Kidney tubule cell (primary cell): ENCODE measurements around the gene ANKRD23.

ENCODE experiments used
- DNase-seq: peaks from one replicate; pipeline ENCODE4 v3.0.0-alpha.2; 2018; ENCODE audit warnings: low spot score

The ANKRD23 gene

DNA sequence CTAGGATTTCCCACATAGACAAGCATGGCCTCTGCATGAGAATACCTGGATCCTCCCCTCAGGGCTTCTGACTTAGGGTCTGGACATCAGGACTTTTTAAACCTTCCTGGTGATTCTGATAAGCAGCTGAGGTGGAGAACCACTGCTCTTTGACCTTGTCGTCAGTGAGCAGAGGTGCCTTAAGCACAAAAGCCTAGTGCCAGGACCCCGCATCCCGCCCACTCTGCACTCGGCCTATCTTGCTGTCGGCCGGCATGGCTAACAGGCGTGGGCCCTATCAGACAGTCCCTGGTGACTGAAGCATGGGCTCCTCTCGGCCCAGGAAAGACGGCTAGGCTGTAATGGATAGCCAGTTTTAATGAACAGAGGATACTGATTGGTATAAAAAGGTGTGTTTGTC lies 6.2 kb downstream of the ANKRD23 start:
- no peak for DNase-seq

DNA sequence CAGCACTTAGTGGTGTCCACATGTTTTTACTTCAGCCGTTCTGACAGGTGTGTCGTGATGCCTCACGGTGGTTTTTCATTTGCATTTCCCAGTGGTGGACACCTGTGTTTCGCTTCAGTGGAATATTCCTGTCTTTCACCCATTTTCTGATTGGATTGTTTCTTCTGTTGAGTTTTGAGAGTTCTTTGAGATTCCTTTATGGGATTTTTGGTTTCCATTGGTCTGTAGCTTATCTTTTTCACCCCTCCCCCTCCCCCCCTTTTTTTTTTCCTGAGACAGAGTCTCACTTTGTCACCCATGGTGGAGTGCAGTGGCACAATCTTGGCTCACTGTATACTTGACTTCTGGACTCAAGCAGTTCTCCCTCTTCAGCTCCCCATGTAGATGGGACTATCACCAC lies 8.0 kb downstream of the ANKRD23 start:
- no peak for DNase-seq

DNA sequence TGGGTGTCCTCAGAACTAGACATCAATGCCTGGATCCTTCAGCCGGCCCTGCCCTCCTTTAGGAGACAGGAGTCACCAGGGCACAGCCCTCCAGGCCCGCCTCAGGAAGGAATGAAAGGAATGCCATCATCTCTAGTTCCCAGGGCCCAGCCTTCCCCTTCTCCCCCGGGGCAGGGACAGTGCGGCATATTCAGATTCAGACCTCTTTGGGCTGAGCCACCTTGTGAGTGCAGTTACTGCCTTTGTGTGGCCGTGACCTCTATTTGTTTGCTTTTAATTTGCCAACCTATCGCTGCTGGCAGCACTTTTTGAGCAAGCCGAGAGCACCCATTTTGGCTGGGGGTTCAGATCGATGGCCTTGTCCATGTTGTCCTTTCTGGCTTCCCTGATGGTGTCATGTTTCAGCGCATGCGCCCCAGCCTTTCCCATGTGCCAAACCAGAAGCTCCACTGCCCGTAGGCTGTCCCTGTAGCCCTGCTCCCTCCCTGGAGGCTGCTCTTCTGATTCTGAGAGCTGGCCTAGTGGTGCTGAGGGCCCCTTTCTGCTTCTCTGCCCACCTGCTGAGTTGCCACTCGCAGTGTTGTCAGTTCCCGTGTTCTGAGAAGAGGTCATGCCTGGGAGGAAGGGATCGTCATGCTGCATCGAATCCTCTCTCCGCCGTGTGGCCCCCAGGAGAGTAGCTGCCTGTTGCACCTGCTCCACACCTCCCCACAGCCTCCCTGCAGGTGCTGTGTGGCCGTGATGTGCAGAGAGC lies 10.9 kb downstream of the ANKRD23 start:
- DNase-seq = peak; percentile 66

DNA sequence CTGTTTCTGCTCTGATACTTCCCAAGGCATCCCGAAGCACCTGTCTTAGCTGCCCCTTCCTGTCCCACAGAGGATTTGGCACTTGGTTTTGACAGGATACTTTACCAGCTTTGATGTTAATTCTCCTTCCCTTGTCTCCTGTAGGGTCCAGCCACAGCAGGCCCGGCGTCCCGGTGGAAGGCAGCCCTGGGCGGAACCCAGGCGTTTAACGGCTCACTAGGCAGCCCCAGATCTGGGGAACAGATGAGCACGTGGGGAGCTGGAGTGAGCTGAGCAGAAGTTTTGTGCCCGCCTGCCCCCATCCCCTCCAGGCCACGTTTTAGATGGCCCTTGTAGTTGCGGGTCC lies 11.4 kb downstream of the ANKRD23 start:
- no peak for DNase-seq

DNA sequence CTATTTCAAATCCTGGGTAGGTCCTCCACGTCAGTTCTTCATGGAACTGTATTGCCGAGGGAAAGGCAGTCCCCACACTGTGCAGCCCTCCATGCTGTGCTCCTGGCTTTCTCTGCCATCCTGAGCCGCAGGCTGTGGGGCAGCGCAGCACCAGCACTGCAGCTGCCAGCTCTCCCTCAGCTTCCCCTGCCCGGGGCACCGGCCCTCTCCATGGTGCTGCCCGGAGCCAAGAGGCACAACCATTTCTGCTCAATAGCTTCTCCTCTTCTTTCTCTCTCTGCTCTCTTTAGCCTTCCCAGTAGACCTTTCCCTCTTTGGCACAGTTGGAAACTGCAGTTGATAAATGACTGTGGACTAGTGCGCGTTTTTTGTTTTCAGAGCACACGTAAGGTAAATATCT lies 12.1 kb downstream of the ANKRD23 start:
- DNase-seq = no peak

DNA sequence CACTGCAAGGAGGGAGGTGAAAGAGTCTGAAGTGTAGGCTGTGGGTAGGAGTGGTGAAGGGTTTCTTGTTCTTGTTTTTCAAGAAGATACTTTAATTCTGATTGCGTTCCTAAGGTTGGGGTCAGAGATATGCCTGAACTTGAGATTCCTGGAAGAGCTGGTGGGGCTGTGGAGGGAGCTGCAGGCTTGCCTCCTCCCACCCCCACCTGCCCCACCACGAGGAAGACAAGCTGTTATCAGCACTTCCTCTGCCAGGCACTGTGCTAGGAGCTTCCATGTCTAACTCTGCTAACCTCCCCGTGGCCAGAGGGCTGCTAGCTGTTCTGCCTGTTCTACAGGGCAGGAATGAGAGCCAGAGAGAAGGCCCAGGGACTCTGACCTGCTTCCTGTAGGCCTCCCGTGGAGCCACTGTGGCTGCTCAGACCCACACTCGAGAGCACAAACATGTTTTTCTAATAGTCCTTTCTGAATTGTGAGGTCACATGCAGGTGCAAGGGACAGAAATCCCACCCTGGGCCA lies 13.7 kb downstream of the ANKRD23 start:
- no peak for DNase-seq

DNA sequence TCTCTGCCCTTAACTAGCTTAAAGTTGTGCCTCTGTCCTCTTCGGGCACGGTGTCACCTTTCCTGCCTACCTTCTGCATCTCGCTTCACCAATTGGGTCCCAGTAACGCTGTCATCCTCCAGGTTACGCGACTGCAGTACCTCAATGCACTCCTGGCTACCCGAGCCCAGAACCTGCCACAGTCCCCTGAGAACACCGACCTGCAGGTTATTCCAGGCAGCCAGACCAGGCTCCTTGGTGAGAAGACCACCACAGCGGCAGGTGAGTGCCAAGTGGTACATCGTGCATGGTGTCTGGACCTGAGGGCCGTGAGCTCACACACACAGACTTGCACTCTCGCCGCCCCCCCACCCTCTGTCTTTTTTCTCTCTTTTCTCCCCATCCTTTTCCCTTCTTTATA lies 14.9 kb downstream of the ANKRD23 start:
- DNase-seq = no peak

DNA sequence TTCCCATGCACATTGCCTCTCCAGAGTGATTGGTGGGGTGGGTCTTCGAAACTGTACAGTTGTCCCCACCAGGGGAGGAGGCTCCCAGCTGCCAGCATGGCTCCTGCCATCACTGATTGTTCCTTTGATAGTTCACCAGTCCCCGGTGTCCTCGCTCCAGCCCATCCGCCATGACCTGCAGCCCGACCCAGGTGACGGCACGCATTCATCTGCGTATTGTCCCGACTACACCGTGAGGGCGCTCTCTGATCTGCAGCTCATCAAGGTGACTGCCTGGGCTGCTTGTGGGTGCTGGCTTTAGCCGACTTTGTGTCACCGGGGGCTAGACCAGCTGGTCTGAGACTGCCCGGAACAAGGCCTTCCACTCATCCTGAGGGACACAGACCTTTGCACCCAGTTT lies 15.4 kb downstream of the ANKRD23 start:
- no peak for DNase-seq

DNA sequence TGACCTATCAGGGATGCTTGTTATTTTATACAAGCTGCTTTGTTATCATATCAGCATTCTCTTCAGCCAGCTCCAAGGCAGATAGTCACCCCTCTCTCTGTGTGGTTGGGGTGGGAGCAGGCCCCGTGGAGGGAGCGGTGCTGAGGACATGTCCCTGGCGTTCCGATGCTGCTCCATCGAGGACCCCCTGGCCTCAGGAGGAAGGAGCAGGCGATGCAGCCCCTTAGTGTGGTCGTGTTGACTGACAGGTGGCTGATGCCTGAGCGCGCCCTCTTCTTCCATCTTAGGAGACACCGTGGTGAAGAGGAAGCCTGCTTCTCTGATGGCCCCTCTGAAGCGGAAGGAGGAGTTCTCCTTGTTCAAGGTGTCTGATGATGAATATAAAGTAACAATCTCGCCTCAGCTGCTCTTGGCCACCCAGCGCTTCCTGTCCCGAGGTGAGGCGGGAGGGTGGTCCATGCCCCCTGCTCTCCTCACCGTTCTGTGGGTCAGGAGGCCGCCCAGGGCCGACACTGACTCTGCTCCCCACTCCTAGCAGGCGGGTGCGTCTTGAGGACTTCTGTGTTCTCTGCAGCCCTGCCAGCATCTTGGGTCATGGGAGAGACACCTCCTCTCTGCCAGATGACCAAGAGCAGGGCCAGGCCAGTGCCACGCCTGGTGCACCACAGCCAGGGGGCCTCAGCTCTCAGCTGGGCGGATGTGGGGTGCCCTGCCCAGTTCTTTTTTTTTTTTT lies 17.1 kb downstream of the ANKRD23 start:
- DNase-seq = no peak

DNA sequence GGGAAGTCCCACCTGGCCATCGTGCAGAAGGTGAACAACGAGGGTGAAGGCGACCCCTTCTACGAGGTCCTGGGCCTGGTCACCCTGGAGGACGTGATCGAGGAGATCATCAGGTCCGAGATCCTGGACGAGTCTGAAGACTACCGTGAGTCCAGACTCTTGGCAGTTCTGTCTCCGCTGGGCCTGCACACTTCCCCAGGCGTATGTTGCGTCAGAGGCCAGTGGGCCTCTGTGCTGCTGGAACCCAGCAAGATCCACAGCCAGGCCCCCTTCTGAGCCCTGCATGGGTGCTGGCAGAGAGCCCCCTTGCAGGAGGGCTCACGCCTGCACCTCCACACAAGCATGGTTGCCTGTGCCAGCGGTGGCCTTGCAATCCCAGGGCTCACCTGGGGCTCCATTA lies 18.8 kb downstream of the ANKRD23 start:
- no peak for DNase-seq

DNA sequence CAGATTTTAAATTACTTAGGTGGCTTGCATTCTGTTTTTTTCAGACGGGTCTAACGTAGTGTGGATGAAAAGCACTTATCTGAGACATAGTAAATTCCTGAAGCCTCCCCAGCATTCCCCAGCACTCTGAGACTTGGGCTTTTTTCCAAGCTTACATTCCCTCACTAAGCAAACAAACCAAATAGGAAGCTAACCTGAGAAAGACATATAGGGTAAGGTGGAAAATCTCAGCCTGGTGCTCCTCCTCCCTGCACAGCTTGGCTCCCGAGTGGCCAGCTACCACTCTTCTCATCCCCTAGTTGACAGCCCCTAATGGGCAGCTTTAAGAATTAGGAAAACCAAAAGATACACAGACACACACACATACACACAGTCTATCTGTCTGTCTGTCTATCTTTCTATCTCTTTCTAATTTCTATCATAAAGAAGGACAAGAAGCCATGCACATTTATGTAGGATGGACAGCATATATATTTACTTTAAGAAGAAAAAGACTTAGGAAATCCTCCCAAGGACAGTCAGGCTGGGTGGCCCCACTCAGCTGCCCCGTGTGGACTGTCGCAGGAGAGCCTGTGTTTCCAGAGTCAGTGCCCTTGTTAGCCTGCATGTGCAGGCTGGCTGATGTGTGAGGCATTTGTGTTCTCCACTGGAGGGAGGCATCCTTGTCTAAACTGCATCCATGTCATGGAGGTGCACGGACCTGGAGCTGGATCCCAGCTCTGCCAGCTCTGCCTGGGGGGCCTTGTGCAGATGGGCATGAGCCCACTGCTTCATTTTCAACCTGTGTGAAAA lies 19.5 kb downstream of the ANKRD23 start:
- peak; percentile 47 for DNase-seq

DNA sequence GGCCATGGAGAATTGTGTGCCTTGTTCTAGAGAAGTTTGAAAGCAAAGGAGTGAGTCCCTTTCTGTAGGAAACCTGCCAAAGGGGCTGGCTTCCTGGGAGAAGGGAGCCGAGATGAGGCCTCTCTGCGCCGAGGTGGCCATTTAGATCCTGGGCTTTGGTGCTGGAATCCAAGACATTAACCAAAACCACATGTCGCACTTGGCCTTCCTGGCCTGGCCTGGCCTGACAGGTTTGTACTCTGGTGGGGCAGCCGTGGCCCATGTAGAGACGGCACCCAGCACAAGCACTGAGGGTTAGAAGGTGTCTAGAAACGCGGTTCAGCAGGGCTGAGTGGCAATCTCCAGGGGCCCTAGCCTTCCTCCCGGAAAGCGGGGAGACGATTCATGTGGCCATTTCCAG lies 20.6 kb downstream of the ANKRD23 start:
- no peak for DNase-seq

DNA sequence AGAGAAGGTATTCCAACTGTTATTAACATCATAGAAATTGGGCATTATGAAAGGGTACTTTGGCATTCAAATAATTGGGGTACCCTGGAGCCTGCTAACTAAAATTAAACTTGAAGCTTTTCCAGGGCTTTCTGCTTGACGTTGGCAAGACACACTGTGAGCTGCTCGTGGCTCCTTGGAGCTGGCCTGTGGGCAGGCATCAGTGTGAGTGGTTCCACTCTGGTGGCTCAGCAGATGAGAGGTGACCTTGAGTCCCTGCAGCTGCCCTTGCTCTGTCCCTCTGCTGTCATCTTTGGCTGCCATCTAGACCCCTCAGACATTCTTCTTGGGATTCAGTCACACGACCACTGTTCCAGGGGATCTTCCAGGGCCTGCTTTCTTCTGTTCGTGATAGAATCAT lies 21.0 kb downstream of the ANKRD23 start:
- no peak for DNase-seq

DNA sequence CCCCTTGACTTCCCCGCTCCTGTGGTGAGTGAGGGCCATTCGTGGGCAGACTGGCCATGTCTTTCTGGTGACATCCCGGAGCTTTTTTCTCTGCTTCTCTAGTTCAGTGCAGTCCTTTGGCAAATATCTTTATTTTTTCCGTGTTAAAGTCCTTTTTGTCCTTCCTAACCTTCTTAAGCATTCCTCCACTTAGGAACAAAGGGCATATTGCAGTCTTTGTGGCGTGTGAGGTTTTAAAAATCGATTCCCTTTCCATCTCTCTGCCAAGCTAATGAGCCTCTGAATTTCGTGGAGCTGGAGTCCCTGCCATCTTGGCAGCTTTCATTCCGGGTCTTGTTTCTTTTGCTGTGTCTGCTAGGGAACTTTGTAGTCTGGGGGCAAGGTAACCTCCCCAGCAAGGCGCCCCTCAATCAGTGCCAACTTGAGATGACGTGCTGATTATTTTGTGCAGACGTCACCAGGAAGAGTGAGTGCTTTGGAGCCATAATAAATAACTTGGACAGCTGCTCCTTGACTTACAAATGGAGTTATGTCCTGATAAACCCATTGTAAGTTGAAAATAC lies 22.6 kb downstream of the ANKRD23 start:
- DNase-seq = no peak

DNA sequence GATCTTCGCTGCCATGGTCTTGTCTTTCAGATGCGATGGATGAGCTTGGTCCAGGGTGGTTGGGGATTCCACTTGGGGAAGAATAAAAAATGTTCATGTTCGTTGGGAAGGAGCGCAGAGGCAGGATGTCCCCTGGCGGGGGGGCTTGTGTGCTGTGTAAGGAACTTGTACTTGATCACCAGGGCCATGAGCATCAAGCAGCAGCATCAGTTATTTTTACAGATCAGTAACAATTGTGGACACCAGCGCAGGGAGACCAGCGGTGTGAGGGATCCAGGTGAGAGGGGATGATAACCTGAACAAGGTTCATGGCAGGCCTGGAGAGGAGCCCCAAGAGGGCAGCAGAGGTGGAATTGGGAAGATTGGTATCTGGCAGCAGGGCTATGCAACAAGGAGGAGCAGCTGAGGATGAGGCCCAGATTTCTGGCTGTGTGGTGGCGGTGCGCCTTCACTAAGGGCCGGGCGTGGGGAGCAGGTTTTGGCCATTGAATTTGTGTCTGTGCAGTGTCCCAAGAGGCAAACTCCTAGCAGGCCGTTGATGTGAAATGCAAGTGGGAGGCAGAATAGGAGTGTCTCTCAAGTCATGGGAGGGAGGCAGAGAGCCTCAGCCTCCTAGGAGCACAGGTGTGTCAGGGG lies 23.8 kb downstream of the ANKRD23 start:
- DNase-seq = no peak

DNA sequence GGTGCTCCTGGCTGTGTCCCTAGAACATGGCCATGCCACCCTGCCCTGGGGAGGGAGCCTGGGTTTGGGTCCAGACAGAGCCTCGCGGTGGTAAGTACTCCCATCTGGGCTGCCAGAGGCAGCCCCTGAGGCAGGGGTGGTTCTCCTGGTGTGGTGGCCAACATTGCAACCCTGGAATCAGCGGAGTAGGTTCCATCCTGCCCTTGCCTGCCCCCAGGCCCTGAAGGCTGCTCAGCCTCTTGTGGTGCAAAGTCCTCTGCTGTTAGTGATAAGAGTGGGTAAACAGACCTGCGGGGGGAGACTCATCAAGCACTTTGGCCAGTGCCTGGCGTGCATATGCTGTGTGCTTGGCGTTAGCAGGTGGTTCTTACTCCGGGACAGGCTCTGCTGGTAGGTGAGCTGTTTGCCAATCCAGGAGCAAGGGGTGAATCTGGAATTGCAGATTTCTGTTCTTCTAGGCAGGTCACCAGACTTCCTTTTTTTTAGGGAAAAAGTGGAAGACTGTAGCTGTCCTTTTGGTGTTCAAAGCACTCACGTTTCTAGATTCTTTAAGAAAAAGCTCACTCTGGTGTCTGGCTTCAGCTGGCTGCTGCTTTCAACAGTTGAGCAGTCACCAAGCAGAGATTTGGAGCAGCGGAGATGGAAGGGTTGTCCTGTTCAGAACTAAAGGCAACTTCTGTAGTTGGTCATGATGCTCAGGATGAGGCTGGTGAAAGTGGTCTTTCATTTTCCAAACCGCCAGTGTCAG lies 24.5 kb downstream of the ANKRD23 start:
- no peak for DNase-seq

DNA sequence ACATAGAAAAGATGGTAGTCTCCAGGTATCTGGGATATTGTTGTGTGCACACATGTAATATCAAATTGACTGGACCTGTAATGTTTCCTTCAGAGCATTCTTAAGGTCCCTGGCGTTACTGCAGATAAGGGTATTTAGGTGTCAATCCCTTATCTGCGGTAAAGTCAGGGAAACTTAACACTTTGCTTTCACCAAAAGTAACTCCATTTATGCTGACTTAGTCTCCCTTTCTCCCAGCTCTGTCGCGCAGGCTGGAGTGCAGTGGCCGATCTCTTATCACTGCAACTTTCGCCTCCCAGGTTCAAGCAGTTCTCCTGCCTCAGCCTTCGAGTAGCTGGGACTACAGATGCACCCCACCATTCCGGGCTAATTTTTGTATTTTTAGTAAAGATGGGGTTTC lies 25.9 kb downstream of the ANKRD23 start:
- no peak for DNase-seq

DNA sequence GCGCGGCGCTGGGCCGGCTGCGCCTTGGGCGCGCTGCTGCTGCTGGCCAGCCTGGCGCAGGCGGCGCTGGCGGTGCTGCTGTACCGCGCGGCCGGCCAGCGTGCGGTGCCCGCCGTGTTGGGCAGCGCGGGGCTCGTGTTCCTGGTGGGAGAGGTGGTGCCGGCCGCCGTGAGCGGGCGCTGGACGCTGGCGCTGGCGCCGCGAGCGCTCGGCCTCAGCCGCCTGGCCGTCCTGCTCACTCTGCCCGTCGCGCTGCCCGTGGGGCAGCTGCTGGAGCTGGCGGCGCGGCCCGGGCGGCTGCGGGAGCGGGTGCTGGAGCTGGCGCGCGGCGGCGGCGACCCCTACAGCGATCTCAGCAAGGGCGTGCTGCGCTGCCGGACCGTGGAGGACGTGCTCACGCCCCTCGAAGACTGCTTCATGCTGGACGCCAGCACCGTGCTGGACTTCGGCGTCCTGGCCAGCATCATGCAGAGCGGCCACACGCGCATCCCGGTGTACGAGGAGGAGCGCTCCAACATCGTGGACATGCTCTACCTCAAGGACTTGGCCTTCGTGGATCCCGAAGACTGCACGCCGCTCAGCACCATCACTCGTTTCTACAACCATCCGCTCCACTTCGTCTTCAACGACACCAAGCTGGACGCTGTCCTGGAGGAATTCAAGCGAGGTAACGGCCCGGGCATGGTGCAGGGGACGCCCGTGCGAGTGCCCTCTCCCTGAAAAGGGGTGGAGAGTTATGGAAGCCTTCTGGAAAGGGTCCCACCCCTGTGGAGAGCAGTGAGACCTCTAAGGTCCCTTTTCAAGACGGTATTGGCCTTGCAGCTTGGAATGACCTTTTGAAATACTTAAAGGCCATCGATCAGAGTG lies 26.8 kb downstream of the ANKRD23 start:
- no peak for DNase-seq

DNA sequence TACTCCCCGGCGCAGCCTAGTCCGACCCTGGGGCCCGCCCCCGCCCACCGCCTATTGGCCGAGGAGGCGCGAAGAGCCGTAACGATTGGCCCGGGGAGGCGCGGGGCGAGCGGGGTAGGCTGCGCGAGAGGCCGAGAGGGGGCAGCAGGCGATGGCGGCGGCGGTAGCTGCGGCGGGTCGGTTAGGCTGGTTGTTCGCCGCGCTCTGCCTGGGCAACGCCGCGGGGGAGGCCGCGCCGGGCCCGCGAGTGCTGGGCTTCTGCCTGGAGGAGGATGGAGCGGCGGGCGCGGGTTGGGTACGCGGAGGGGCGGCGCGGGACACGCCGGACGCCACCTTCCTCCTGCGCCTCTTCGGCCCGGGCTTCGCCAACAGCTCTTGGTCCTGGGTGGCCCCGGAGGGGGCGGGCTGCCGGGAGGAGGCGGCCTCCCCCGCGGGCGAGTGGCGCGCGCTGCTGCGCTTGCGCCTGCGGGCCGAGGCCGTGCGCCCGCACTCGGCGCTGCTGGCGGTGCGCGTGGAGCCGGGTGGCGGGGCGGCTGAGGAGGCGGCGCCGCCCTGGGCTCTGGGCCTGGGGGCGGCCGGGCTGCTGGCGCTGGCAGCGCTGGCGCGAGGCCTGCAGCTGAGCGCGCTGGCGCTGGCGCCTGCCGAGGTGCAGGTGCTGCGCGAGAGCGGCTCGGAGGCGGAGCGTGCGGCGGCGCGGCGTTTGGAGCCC lies 27.5 kb downstream of the ANKRD23 start, which contains the start of gene CNNM3:
Gene CNNM3 (plus strand): TSS at position 142 of the 709 bp plus-strand sequence. CDS start 10 bp downstream, at position 152.
- DNase-seq = peak; percentile 95
